Spinal cord (tissue), 10 donors: ENCODE results near the gene MST1R. TPM values are rescaled to one million over a fixed set of nuclear protein-coding genes. Genes with fewer than 3 reads are reported as not detected.

Experiments used
- DNase-seq, 6 donors: peaks; one replicate each; pipeline versions ENCODE4 v3.0.0 to v3.0.0-alpha.2; 2013 to 2015; ENCODE audit warnings: low spot score in 6 of 6, low read depth in 4 of 6
- H3K27ac ChIP-seq: one replicate; pipeline ENCODE4 v1.5.1; 2013; ENCODE audit warnings: low read depth, low read length, control low read depth
- H3K27me3 ChIP-seq: one replicate; pipeline ENCODE4 v1.6.1; 2013; ENCODE audit warnings: low read length; ENCODE audit not compliant: control insufficient read depth, insufficient read depth
- H3K36me3 ChIP-seq: one replicate; pipeline ENCODE4 v1.6.1; 2013; ENCODE audit warnings: low read length; ENCODE audit not compliant: control insufficient read depth, insufficient read depth
- H3K4me1 ChIP-seq: one replicate; pipeline ENCODE4 v1.6.1; 2013; ENCODE audit warnings: low read length; ENCODE audit not compliant: control insufficient read depth, insufficient read depth
- H3K4me3 ChIP-seq: one replicate; pipeline ENCODE4 v1.5.1; 2013; ENCODE audit warnings: low read depth, low read length, control low read depth
- H3K9me3 ChIP-seq: one replicate; pipeline ENCODE4 v1.6.1; 2013; ENCODE audit warnings: low read length; ENCODE audit not compliant: control insufficient read depth, insufficient read depth
- WGBS: methylation state at CpG from one replicate; pipeline ENCODE4 v1.1.5; 2013; ENCODE audit warnings: missing lambda C conversion rate; ENCODE audit not compliant: insufficient coverage; 5-methylcytosine and 5-hydroxymethylcytosine counted together
- polyA plus RNA-seq, 2 donors: library from polyadenylated mRNA; unstranded; fragments of 120-200 nt; gene quantifications; one replicate each; pipeline ENCODE4 v1.2.1, GENCODE V29; 2013; ENCODE audit not compliant: insufficient read length in 2 of 2
- total RNA-seq, 2 donors: library from RNA; depleted of rRNA in 1 of 2; stranded (reverse); fragments of 120-200 nt in 1 of 2; fragments of >200 nt in 1 of 2; gene quantifications; one replicate each; pipeline versions ENCODE4 v1.2.3 to v1.2.4, GENCODE V29; 2013 to 2014
- donor health status: healthy.

The MST1R gene
- total and polyA plus RNA-seq, 4 donors: 0.63 to 2.5 (median 0.84) TPM

- peak in 2 of 6 donors; percentile 76 for DNase-seq
- peaks cover 92% of the 10 kb centered on the region for H3K4me1 ChIP-seq
- no peaks in the 10 kb centered on the region for H3K9me3 ChIP-seq
- H3K27me3 ChIP-seq: peaks cover 6% of the 10 kb centered on the region
- peak overlapping the region; percentile 30 for H3K4me3 ChIP-seq
- H3K36me3 ChIP-seq: no peaks in the 10 kb centered on the region
- 1% methylated on average over 11 of the region's 23 CpGs for WGBS
- no peak overlapping the region for H3K27ac ChIP-seq
These were observed 34.7 kb downstream of the MST1R start for GRCh38 chr3:49868862-49869466.

GRCh38 chr3:49867871-49868321 is 35.8 kb downstream of the MST1R start:
- peak overlapping the region; percentile 9 for H3K4me3 ChIP-seq
- H3K27me3 ChIP-seq: peaks cover 6% of the 10 kb centered on the region
- H3K36me3 ChIP-seq: no peaks in the 10 kb centered on the region
- DNase-seq: peak in 2 of 6 donors; percentile 76 to 84
- 17% methylated on average over 2 of the region's 7 CpGs for WGBS
- no peak overlapping the region for H3K27ac ChIP-seq
- peaks cover 81% of the 10 kb centered on the region for H3K4me1 ChIP-seq
- H3K9me3 ChIP-seq: no peaks in the 10 kb centered on the region

DNA sequence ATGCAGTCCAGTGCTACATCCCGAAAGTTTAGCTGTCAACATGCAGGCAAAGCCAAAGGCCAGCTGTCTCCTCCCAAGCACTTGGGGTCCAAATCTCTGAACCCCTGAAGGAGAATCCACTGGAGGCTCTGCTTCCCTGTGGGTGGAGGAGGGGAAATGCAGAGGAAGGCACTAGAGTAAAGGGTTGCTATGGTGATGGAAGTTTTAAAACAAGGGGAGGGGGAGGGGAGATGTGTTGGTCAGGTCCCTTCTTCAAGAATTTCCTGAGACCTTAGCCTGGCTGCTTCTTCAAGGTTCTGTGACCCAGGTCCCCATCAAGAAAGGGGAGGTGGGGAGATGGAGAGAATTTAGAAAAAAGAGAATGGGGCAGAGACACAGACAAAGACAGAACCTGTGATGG is 36.3 kb downstream of the MST1R start:
- 91% methylated on average over 1 of the region's 1 CpG for WGBS
- H3K27me3 ChIP-seq: peaks cover 6% of the 10 kb centered on the region

GRCh38 chr3:49865198-49865784 is 38.4 kb downstream of the MST1R start:
- H3K27ac ChIP-seq: no peak overlapping the region
- peaks cover 18% of the 10 kb centered on the region for H3K36me3 ChIP-seq
- no peak for DNase-seq
- H3K4me1 ChIP-seq: peaks cover 55% of the 10 kb centered on the region
- H3K9me3 ChIP-seq: no peaks in the 10 kb centered on the region
- H3K4me3 ChIP-seq: no peak overlapping the region
- WGBS: 38% methylated on average over 2 of the region's 7 CpGs
- peaks cover 6% of the 10 kb centered on the region for H3K27me3 ChIP-seq

More for the DNA sequence above, 36.3 kb downstream of the MST1R start:
- peak in 1 of 6 donors; percentile 64 for DNase-seq
- Histone ChIP-seq H3K36me3 (no peaks in the 10 kb centered on the region), H3K4me1 (peaks cover 76% of the 10 kb centered on the region), H3K27ac (no peak overlapping the region), H3K4me3 (peak overlapping the region; percentile 9), H3K9me3 (no peaks in the 10 kb centered on the region)

- Histone ChIP-seq H3K27me3 (peaks cover 6% of the 10 kb centered on the region), H3K9me3 (no peaks in the 10 kb centered on the region), H3K27ac (no peak overlapping the region), H3K4me1 (peaks cover 49% of the 10 kb centered on the region), H3K36me3 (peaks cover 25% of the 10 kb centered on the region), H3K4me3 (no peak overlapping the region)
- WGBS: 65% methylated on average over 5 of the region's 5 CpGs
- DNase-seq: peak in 1 of 6 donors; percentile 43
These were observed 39.2 kb downstream of the MST1R start for GRCh38 chr3:49864505-49864904.

- Histone ChIP-seq H3K27ac (no peak overlapping the region), H3K9me3 (no peaks in the 10 kb centered on the region), H3K27me3 (no peaks in the 10 kb centered on the region), H3K4me3 (no peak overlapping the region), H3K36me3 (peaks cover 41% of the 10 kb centered on the region), H3K4me1 (peaks cover 27% of the 10 kb centered on the region)
- WGBS: 90% methylated on average over 11 of the region's 12 CpGs
- DNase-seq: no peak
These were observed 43.9 kb downstream of the MST1R start for GRCh38 chr3:49859576-49860305.

- H3K27me3 ChIP-seq: no peaks in the 10 kb centered on the region
- H3K36me3 ChIP-seq: peaks cover 33% of the 10 kb centered on the region
- 1% methylated on average over 51 of the region's 52 CpGs for WGBS
- H3K27ac ChIP-seq: peak within 1 kb of the TSS; percentile 91
- H3K4me3 ChIP-seq: peak within 1 kb of the TSS; percentile 83
- peak; percentile 89 to 99 (median 94) for DNase-seq
- no peaks in the 10 kb centered on the region for H3K9me3 ChIP-seq
- H3K4me1 ChIP-seq: peaks cover 20% of the 10 kb centered on the region
These were observed 47.3 kb downstream of the MST1R start, which contains the start of gene TRAIP for GRCh38 chr3:49856181-49857005. TRAIP (minus strand) TSS chr3:49856564; CDS start chr3:49856453, 111 bp downstream.

GRCh38 chr3:49855662-49856061 is 48.0 kb downstream of the MST1R start:
- H3K9me3 ChIP-seq: no peaks in the 10 kb centered on the region
- no peak for DNase-seq
- peak overlapping the region; percentile 83 for H3K4me3 ChIP-seq
- peaks cover 26% of the 10 kb centered on the region for H3K36me3 ChIP-seq
- H3K27ac ChIP-seq: no peak overlapping the region
- 72% methylated on average over 2 of the region's 5 CpGs for WGBS
- H3K27me3 ChIP-seq: no peaks in the 10 kb centered on the region
- H3K4me1 ChIP-seq: peaks cover 20% of the 10 kb centered on the region

DNA sequence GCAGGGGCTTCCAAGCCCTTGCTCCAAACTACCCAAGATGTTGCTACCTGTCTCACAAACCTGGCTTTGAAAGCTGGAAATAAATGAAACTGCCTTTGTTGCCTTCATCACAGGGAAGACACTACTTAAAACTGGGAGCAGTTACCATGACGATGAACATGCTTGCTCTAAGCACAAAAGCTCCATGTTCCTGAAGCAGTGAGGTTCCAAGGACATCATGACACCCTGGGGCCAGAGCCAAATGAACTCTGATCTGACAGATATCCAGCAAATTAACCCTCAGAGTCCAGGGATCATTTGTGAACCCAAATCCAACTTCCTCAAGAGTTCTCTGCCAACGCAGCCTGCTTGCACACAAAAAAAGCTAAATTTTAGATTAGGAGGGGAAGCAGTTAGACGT is 58.0 kb downstream of the MST1R start:
- H3K9me3 ChIP-seq: no peaks in the 10 kb centered on the region
- H3K4me1 ChIP-seq: peaks cover 15% of the 10 kb centered on the region
- no peaks in the 10 kb centered on the region for H3K27me3 ChIP-seq
- no peak overlapping the region for H3K4me3 ChIP-seq
- peaks cover 3% of the 10 kb centered on the region for H3K36me3 ChIP-seq
- DNase-seq: no peak
- H3K27ac ChIP-seq: no peak overlapping the region
- 68% methylated on average over 2 of the region's 3 CpGs for WGBS
